Measurements from ENCODE around the gene EGFR. TPM values are rescaled to one million over a fixed set of nuclear protein-coding genes. Genes with fewer than 3 reads are reported as not detected.

The EGFR gene
- total RNA-seq (2014; rRNA removed; shearing (Covaris generic)), result 0.12 and 0.68 TPM in 2 replicates

- in situ Hi-C loops (cut with HindIII; ENCODE audit: low sequenced_read_pairs), result no loop called here
- DNase-seq (ENCODE audit: low spot score), result peak; percentile 13
These were observed at the start of gene EGFR for GRCh38 chr7:55018361-55019190. EGFR (plus strand) TSS chr7:55019017; CDS start chr7:55019278, 261 bp downstream.

DNA sequence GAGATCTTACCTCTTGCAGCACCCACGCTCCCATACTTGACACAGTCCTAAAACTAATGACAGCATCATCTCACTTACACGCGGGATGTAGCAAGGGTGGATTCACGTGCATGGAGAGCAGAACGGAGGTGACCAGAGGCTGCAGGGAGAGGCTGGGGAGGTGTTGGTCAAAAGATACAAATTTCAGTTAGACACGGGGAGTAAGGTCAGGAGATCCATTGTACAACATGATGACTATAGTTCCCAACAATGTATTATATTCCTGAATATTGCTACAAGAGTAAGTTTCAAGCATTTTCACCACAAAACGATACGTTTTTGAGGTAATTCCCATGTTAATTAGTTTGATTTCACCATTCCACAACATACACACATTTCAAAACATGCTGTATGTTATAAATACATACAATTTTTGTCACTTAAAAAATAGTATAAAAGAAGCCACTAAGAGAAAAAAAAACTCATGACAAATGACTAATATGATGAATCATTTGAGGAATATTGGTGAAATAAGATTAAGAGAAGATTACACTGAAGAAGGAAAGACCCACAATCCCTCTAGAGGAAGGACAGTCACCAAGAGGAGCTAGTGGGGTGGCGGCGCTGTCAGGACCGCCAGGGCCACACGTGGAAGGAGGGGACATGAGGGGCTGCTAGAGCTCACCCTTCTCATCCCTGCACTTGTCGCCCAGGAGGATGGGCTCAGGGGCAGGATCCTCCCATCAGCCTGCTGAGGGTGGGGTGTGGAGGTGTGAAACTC lies 49.4 kb upstream of the EGFR start:
- no peak for DNase-seq (ENCODE audit: low spot score)
- in situ Hi-C loops (cut with HindIII; ENCODE audit: low sequenced_read_pairs), result no loop called here

DNA sequence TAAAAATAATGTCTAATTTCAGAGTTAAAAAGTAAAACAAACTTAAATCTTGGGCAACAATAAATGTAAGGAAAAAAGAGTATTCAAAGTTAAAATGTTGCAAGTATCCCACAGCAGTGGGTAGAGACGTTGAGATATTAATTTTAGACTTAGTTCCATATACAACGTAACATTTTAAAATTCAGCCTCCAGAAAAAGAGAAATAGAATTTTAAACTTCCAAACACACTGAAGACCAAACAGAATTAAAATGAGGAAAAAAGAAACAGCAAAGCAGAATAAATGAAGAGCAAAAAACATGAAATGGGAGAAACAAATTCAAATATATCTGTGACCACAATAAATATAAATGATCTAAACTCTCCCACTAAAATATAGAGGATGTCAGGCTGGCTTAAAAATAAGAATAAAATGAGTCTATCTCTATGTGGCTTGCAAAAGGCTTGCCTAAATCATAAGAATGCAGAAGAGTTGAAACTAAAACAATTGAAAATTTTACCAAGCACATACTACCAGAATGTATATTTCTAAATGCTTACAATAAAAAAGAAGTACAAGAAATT lies 46.0 kb upstream of the EGFR start:
- in situ Hi-C loops (cut with HindIII; ENCODE audit: low sequenced_read_pairs), result no loop called here

GRCh38 chr7:54978364-54979116 lies 40.3 kb upstream of the EGFR start:
- in situ Hi-C loops (cut with HindIII; ENCODE audit: low sequenced_read_pairs), result no loop called here
- DNase-seq (ENCODE audit: low spot score), result no peak

More for the DNA sequence above, 46.0 kb upstream of the EGFR start:
- no peak for DNase-seq (ENCODE audit: low spot score)

DNA sequence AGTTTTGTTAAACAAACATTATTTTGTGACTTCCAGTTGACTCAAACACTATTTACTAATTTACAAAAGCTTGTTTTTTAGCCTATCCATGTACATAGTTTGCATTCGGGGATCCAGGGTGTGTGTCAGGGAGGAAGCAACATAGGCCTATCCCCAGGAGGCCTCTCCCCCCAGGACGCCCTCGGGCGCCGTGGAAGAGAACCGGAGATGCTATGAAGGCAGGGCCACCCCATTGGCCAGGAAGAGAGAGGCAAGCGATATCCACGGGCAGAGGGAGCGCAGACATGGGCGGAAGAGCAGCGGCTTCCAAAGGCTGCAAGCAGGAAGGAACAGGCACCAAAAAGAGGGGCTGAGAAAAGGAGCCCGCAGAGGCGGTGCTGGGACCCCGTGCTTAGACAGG lies 38.3 kb upstream of the EGFR start:
- in situ Hi-C loops (cut with HindIII; ENCODE audit: low sequenced_read_pairs), result no loop called here
- no peak for DNase-seq (ENCODE audit: low spot score)

DNA sequence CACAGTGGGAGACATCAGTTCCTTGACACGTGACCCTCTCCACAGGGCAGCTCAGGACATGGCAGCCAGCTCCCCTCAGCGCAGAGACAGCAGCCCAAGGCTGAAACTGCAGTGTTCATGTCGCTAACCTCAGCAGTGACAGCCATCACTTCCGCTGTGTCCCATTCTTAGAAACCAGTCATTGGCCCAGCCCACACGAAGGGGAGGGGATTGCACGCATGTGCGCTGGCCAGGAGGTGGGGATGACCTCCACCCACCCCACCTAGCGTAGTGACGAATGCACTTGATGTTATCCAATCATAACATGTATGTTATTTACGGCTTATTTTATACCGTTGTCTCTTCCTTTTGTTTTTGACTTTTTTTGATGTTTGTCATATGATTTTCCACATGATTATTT lies 36.9 kb upstream of the EGFR start:
- in situ Hi-C loops (cut with HindIII; ENCODE audit: low sequenced_read_pairs), result no loop called here
- no peak for DNase-seq (ENCODE audit: low spot score)

GRCh38 chr7:54985426-54986330 lies 33.1 kb upstream of the EGFR start:
- DNase-seq (ENCODE audit: low spot score), result no peak
- in situ Hi-C loops (cut with HindIII; ENCODE audit: low sequenced_read_pairs), result no loop called here

- in situ Hi-C loops (cut with HindIII; ENCODE audit: low sequenced_read_pairs), result no loop called here
- no peak for DNase-seq (ENCODE audit: low spot score)
These were observed 32.1 kb upstream of the EGFR start for GRCh38 chr7:54986716-54987115.

DNA sequence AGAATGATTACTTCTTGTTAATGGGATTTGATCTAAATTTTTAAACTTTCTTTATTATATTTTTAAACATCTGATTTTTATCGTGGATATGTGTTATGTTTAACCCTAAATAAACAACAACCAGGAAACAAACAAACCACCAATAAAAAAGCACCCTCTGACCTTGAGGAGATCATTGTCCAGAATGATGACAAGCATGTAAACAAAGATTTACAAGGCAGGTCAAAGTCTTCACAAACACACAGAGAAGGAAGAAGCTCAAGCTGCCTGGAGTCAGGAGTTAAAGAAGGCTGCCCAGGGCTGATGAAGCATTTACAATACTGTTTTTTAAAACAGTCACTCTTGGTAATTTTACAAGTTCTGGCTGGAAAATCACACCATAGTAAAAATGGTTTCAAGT lies 31.0 kb upstream of the EGFR start:
- no peak for DNase-seq (ENCODE audit: low spot score)
- in situ Hi-C loops (cut with HindIII; ENCODE audit: low sequenced_read_pairs), result no loop called here

- in situ Hi-C loops (cut with HindIII; ENCODE audit: low sequenced_read_pairs), result no loop called here
- DNase-seq (ENCODE audit: low spot score), result no peak
These were observed 30.3 kb upstream of the EGFR start for GRCh38 chr7:54988516-54988915.

DNA sequence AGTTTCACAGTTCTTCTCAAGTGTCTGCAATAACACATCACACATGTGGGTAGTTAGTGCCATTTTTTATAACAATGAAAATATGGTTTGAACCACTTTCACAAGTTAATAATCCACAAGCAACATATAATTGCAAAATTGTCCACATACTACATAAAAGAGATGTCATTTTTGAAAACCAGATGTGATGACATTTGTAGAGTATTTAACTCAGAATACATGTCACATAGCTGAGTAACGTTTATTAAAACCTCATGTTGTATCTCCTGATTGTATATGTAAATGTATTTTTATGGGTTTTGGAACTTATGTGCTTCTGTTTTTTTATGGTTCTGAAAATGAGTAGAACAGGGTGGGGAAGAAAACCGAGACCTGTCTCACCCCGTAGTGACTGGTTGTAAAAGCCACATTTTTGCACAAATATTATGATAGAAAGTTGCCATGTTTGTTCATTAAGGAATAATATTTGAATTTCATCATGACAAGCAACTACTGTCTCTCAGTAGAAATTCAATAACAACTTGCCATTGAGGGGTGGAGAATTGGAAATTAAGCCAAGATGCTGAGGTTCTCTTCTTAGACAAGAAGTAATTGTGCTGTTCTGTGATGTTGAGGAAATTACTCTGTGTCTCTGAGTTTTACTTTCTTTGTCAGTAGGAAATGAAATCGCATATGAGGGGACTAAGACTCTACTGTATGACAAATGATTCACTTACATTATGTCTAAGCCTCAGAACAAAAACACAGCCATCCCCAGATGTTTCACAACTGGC lies 29.2 kb upstream of the EGFR start:
- in situ Hi-C loops (cut with HindIII; ENCODE audit: low sequenced_read_pairs), result no loop called here
- no peak for DNase-seq (ENCODE audit: low spot score)

- no peak for DNase-seq (ENCODE audit: low spot score)
- in situ Hi-C loops (cut with HindIII; ENCODE audit: low sequenced_read_pairs), result no loop called here
These were observed 27.5 kb upstream of the EGFR start for GRCh38 chr7:54991341-54991740.

DNA sequence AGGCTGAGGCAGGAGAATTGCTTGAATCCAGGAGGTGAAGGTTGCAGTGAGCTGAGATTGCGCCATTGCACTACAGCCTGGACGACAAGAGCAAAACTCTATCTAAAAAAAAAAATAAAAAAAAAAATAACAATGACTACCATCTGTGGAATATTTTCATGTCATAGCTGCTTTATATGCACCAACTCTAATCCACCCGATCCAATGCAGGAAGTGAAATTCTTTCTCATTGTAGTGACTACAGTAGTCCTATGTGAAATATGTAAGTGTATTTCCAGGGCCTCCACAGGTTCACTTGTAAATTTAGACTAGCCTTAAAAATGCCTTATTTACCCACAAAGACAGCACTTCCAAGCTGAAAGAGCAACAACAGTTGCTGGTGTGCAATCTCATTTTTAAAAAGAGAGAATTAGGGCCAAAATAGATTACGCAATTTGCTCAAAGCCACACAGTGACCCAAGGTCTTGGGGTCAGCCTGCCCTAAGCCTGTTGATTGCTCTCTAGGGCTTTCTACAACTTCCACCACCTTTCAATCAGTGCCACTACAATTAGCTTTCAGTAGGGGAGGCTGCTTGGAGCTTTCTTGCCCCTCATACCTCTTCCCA lies 25.8 kb upstream of the EGFR start:
- DNase-seq (ENCODE audit: low spot score), result no peak
- in situ Hi-C loops (cut with HindIII; ENCODE audit: low sequenced_read_pairs), result no loop called here

DNA sequence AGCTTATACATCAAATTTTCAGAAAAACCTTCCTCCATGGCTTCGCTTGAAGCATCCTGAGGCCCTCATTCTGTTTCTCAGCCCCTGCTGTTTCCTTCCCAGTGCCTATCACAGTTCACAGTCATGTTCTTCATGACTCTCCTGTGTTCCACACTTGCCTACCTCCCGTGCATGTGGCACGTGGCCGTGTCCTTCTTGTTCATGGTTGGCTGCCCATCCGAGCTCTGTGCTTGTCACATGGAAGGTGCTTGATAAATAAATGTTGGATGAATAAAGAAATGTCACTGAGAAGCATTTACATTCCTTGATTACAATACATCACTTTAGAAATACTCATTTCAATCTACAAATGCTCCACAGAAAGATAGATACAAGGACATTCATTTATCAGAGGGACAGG lies 23.7 kb upstream of the EGFR start:
- in situ Hi-C loops (cut with HindIII; ENCODE audit: low sequenced_read_pairs), result no loop called here
- no peak for DNase-seq (ENCODE audit: low spot score)

DNA sequence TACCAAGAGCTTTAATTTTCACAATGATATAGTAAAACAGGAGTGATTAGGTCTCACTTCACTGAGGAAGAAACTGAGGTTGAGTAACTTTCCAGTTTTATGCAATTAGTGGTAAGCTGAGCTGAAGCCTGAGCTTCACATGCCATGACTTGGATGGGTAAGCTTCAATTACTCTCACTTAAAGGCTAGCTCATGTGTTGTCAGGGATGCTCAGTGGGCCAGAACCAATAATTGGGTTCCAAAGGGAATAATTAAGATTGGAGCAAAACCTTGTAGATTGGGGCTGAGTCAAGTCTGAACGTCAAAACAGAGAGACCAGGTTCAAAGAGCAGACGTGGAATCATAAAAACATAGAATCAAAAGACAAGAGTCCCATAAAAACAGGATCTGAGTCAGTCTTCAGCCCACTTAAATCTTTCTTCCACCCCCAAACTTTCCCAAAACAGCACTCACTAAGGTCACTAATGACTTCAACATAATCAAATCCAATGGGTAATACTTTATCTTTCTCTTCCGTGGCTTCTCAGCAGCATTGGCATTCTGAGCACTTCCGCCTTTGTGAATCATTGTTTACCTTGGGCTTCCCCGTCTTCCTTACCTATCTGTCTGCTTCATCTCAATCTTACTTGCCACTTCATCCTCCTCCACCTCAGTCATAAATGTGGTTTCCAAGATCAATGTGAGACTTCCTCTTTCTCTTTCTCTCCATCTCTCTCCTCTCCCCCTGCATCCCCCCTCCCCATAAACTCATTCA lies 23.0 kb upstream of the EGFR start:
- DNase-seq (ENCODE audit: low spot score), result no peak
- in situ Hi-C loops (cut with HindIII; ENCODE audit: low sequenced_read_pairs), result no loop called here

- in situ Hi-C loops (cut with HindIII; ENCODE audit: low sequenced_read_pairs), result no loop called here
- DNase-seq (ENCODE audit: low spot score), result no peak
These were observed 22.4 kb upstream of the EGFR start for GRCh38 chr7:54996391-54996790.

GRCh38 chr7:55004579-55004978 lies 14.2 kb upstream of the EGFR start:
- in situ Hi-C loops (cut with HindIII; ENCODE audit: low sequenced_read_pairs), result no loop called here
- no peak for DNase-seq (ENCODE audit: low spot score)

Data from G401 (cell line).